Caco-2 (cell line): Measurements from ENCODE around the gene SMIM43. TPM values are rescaled to one million over a fixed set of nuclear protein-coding genes. Genes with fewer than 3 reads are reported as not detected.

ENCODE experiments used
- BruUV-seq: library from RNA; stranded (reverse); fragments of 400-500 nt; replicated peaks from 2 replicates; lab custom pipeline; 2021; lab: Mats Ljungman, UMichigan
- CTCF ChIA-PET: fragments of 300-600 bp; sonication (Branson Sonifier 250); formaldehyde crosslinking; loops from one replicate; lab custom pipeline; 2022; ENCODE audit warnings: antibody characterized with exemption; lab: Charles Lee
- POLR2A ChIA-PET: fragments of 300-600 bp; sonication (Branson Sonifier 250); formaldehyde crosslinking; loops from one replicate; lab custom pipeline; 2022; ENCODE audit warnings: antibody characterized with exemption; lab: Charles Lee
- DNase-seq, 2 experiments: peaks; one replicate each; pipeline versions ENCODE4 v3.0.0 to v3.0.0-alpha.2; 2020 to 2022
- H3K27me3 ChIP-seq: replicated peaks from 2 replicates; pipeline ENCODE4 v1.6.0; 2011; ENCODE audit warnings: low read length; ENCODE audit not compliant: control insufficient read depth, insufficient read depth
- H3K36me3 ChIP-seq: 2 replicates; pipeline ENCODE4 v1.5.1; 2011; ENCODE audit warnings: low read length; ENCODE audit not compliant: control insufficient read depth, insufficient read depth
- H3K4me1 ChIP-seq: fragments of 250-450 bp; sonication (Bioruptor Pico); 2 replicates; pipeline ENCODE4 v1.5.1; 2020; ENCODE audit warnings: mild to moderate bottlenecking
- H3K4me3 ChIP-seq: 2 replicates; pipeline ENCODE4 v1.5.1; 2011; ENCODE audit warnings: low read depth, mild to moderate bottlenecking, control low read depth, low read length
- H3K9me3 ChIP-seq: fragments of 250-450 bp; sonication (Bioruptor Pico); 2 replicates; pipeline ENCODE4 v1.5.1; 2020; ENCODE audit warnings: mild to moderate bottlenecking, moderate library complexity
- H3K27ac Mint-ChIP-seq: one replicate; pipeline ENCODE4 v1.8.0; 2022; ENCODE audit warnings: mixed read lengths; ENCODE audit not compliant: unreplicated experiment
- H3K27me3 Mint-ChIP-seq: one replicate; pipeline ENCODE4 v1.8.0; 2022; ENCODE audit warnings: mixed read lengths; ENCODE audit not compliant: insufficient read depth, unreplicated experiment
- H3K36me3 Mint-ChIP-seq: one replicate; pipeline ENCODE4 v1.8.0; 2022; ENCODE audit warnings: mild to moderate bottlenecking, mixed read lengths; ENCODE audit not compliant: insufficient read depth, unreplicated experiment
- H3K4me1 Mint-ChIP-seq: one replicate; pipeline ENCODE4 v1.8.0; 2022; ENCODE audit warnings: low read depth, mixed read lengths; ENCODE audit not compliant: unreplicated experiment
- H3K4me3 Mint-ChIP-seq: one replicate; pipeline ENCODE4 v1.8.0; 2022; ENCODE audit warnings: mild to moderate bottlenecking, moderate library complexity, mixed read lengths; ENCODE audit not compliant: unreplicated experiment
- H3K9me3 Mint-ChIP-seq: one replicate; pipeline ENCODE4 v1.8.0; 2022; ENCODE audit warnings: mixed read lengths; ENCODE audit not compliant: unreplicated experiment
- intact Hi-C: fragments of 100-400 bp; cut with micrococcal nuclease; formaldehyde crosslinking; loops from one replicate; pipeline ENCODE4 v1.10.0; 2022; ENCODE audit not compliant: unreplicated experiment
- total RNA-seq: library from RNA; stranded (reverse); gene quantifications from 2 replicates; pipeline ENCODE4 v1.2.3, GENCODE V29; 2022
- TF ChIP-seq, protein P1 (sequence below), 2 experiments: fragments of 200-600 bp in 1 of 2; IDR thresholded peaks; 1 replicate in 1 of 2; 2 replicates in 1 of 2; pipeline versions ENCODE4 v1.5.1 to v1.8.0; 2011 to 2022; ENCODE audit warnings: antibody characterized with exemption in 1 of 2, control low read depth in 1 of 2, inconsistent platforms in 1 of 2, low read depth in 1 of 2, low read length in 1 of 2, mild to moderate bottlenecking in 1 of 2, moderate library complexity in 1 of 2; ENCODE audit not compliant: insufficient read depth in 1 of 2, severe bottlenecking in 1 of 2, unreplicated experiment in 1 of 2

The SMIM43 gene
- total RNA-seq, 1 experiment from 2014 or later, result not detected

- no TSS peak for BruUV-seq
- H3K36me3 ChIP-seq, result no peaks in the 10 kb centered on the region
- Mint-ChIP-seq H3K4me3 (no peak overlapping the region), H3K4me1 (no peaks in the 10 kb centered on the region), H3K36me3 (peaks cover 81% of the 10 kb centered on the region), H3K27me3 (no peaks in the 10 kb centered on the region), H3K9me3 (no peaks in the 10 kb centered on the region), H3K27ac (no peak overlapping the region)
- H3K4me1 ChIP-seq, result 0 out of 2 replicates have a peak, but pooled peaks cover 3% of the 10 kb centered on the region
- TF ChIP-seq, protein P1, sequence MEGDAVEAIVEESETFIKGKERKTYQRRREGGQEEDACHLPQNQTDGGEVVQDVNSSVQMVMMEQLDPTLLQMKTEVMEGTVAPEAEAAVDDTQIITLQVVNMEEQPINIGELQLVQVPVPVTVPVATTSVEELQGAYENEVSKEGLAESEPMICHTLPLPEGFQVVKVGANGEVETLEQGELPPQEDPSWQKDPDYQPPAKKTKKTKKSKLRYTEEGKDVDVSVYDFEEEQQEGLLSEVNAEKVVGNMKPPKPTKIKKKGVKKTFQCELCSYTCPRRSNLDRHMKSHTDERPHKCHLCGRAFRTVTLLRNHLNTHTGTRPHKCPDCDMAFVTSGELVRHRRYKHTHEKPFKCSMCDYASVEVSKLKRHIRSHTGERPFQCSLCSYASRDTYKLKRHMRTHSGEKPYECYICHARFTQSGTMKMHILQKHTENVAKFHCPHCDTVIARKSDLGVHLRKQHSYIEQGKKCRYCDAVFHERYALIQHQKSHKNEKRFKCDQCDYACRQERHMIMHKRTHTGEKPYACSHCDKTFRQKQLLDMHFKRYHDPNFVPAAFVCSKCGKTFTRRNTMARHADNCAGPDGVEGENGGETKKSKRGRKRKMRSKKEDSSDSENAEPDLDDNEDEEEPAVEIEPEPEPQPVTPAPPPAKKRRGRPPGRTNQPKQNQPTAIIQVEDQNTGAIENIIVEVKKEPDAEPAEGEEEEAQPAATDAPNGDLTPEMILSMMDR (IDR thresholded peaks at IDR 0.05; ENCODE audit: insufficient read depth in 1 of 2, low read depth in 1 of 2, low read length in 1 of 2, severe bottlenecking in 1 of 2, unreplicated experiment in 1 of 2), result no peak
- H3K4me3 ChIP-seq, result no peak overlapping the region
- CTCF ChIA-PET, result no interaction called here
- H3K27me3 ChIP-seq, result no peaks in the 10 kb centered on the region
- H3K9me3 ChIP-seq, result no peaks in the 10 kb centered on the region
- intact Hi-C loops, result no loop called here
- POLR2A ChIA-PET, result no interaction called here
- DNase-seq, result no peak
Observed at GRCh38 chr4:121806411-121806810, 41.4 kb upstream of the SMIM43 start.

- no peak for DNase-seq
- Mint-ChIP-seq H3K9me3 (no peaks in the 10 kb centered on the region), H3K4me3 (peak overlapping the region; percentile 91), H3K4me1 (peaks cover 7% of the 10 kb centered on the region), H3K27ac (peak overlapping the region; percentile 94), H3K27me3 (no peaks in the 10 kb centered on the region), H3K36me3 (peaks cover 46% of the 10 kb centered on the region)
- peak overlapping the region; percentile 92 for H3K4me3 ChIP-seq
- CTCF ChIA-PET, result no interaction called here
- H3K4me1 ChIP-seq, result 0 out of 2 replicates have a peak, but pooled peaks cover 7% of the 10 kb centered on the region
- intact Hi-C loops, result loop anchor here (5.0 kb wide), 2 partner anchors 104 to 351 kb away; partner anchors contain the start of genes ANXA5 and BLTP1
- no peaks in the 10 kb centered on the region for H3K36me3 ChIP-seq
- no peaks in the 10 kb centered on the region for H3K27me3 ChIP-seq
- POLR2A ChIA-PET, result no interaction called here
- TF ChIP-seq, protein P1 (IDR thresholded peaks at IDR 0.05; ENCODE audit: insufficient read depth in 1 of 2, low read depth in 1 of 2, low read length in 1 of 2, severe bottlenecking in 1 of 2, unreplicated experiment in 1 of 2), result no peak
- BruUV-seq, result TSS peak; percentile 56
- H3K9me3 ChIP-seq, result no peaks in the 10 kb centered on the region
Observed at GRCh38 chr4:121801715-121802075, 36.7 kb upstream of the SMIM43 start.

DNA sequence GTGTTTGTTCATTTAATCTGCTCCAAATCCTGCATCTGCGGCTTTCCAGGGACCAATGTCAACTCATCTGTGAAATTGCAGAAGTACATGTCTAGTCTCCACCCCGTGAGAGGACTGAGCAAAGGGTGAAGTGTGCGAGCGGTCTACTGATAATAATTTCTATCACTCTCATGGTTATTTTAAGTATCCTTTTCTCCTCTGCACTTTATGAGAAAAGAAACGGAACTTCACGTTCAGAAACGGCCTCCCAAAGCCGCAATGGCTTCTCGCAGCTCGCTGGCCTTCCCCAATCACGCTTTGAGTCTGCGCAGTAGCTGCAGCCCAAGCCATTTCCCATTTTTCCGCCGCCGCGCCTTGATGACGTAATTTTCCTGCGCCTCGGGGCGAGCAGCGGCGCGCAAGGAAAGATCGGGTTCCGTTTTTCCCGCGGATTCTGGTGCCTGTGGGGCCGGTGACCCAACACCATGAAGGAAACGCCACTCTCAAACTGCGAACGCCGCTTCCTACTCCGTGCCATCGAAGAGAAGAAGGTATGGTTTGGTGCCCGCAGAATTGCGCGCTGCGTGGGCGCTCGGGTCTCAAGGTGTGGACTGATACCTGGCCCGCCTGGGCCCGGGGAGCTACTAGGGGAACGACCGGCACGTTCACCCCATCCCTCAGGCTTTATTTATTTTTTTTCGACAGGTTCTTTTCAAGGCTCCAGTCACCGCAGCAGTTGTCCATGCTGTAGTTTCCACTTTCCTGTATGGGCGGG, 36.2 kb upstream of the SMIM43 start, which contains the start of gene EXOSC9:
TSS of gene EXOSC9 (plus strand) at position 363 of the 754 bp plus-strand sequence. CDS start at position 465, 102 bp downstream.
- no peaks in the 10 kb centered on the region for H3K9me3 Mint-ChIP-seq
- H3K4me1 Mint-ChIP-seq, result peaks cover 7% of the 10 kb centered on the region
- peak; percentile 93 to 95 for DNase-seq
- H3K36me3 Mint-ChIP-seq, result peaks cover 40% of the 10 kb centered on the region
- H3K27ac Mint-ChIP-seq, result peak within 1 kb of the TSS; percentile 94
- H3K27me3 Mint-ChIP-seq, result no peaks in the 10 kb centered on the region
- H3K4me3 Mint-ChIP-seq, result peak within 1 kb of the TSS; percentile 91
- Histone ChIP-seq H3K4me3 (peak within 1 kb of the TSS; percentile 92), H3K27me3 (no peaks in the 10 kb centered on the region), H3K36me3 (no peaks in the 10 kb centered on the region), H3K4me1 (0 out of 2 replicates have a peak, but pooled peaks cover 7% of the 10 kb centered on the region), H3K9me3 (no peaks in the 10 kb centered on the region)
- BruUV-seq, result no TSS peak
- TF ChIP-seq, protein P1 (IDR thresholded peaks at IDR 0.05; ENCODE audit: insufficient read depth in 1 of 2, low read depth in 1 of 2, low read length in 1 of 2, severe bottlenecking in 1 of 2, unreplicated experiment in 1 of 2), result no peak
- ChIA-PET POLR2A (no interaction called here), CTCF (no interaction called here)
- intact Hi-C loops, result loop anchor here (5.0 kb wide), 2 partner anchors 104 to 351 kb away; partner anchors contain the start of genes ANXA5 and BLTP1
